Tibial nerve (tissue), 3 donors: ENCODE measurements around the gene CDC25A.

ENCODE experiments used
- CTCF ChIP-seq, 5 experiments: fragments of 200-600 bp in 3 of 5; fragments of 450-650 bp in 2 of 5; sonication (generic) in 3 of 5; IDR thresholded peaks; one replicate each; pipeline ENCODE4 v1.5.1; 2016 to 2019; ENCODE audit warnings: antibody characterized with exemption in 5 of 5, mild to moderate bottlenecking in 3 of 5, moderate library complexity in 2 of 5
- POLR2A ChIP-seq, 2 donors: fragments of 450-650 bp; IDR thresholded peaks; one replicate each; pipeline ENCODE4 v1.6.1; 2017; ENCODE audit warnings: antibody characterized with exemption in 2 of 2, mild to moderate bottlenecking in 2 of 2, moderate library complexity in 2 of 2

- TF ChIP-seq CTCF (IDR thresholded peaks at IDR 0.05) (no peak), POLR2A (IDR thresholded peaks at IDR 0.05) (no peak)
Observed at GRCh38 chr3:48225587-48225986, 37.4 kb upstream of the CDC25A start.
